MCF 10A (cell line): ENCODE measurements around the gene NRDE2. TPM values are rescaled to one million over a fixed set of nuclear protein-coding genes. Genes with fewer than 3 reads are reported as not detected.
A peak's percentile ranks its signal among the peaks of the same experiment; 100 is the strongest.

Source experiments
- BruUV-seq: library from RNA; stranded (reverse); fragments of 400-500 nt; replicated peaks from 2 replicates; lab custom pipeline; 2021; lab: Mats Ljungman, UMichigan
- CTCF ChIA-PET: fragments of 300-600 bp; sonication (Branson Sonifier 250); formaldehyde crosslinking; extraction: SDS; loops from one replicate; lab custom pipeline; 2021; ENCODE audit warnings: antibody characterized with exemption, inconsistent platforms; lab: Yijun Ruan, JAX
- POLR2A ChIA-PET: fragments of 300-600, 350-650 bp; sonication (Branson Sonifier 250); formaldehyde crosslinking; extraction: SDS; loops from one replicate; lab custom pipeline; 2020; ENCODE audit warnings: antibody characterized with exemption, inconsistent platforms; lab: Yijun Ruan, JAX
- DNase-seq: peaks from one replicate; pipeline ENCODE4 v3.0.0-alpha.2; 2018; ENCODE audit not compliant: unreplicated experiment
- H3K27ac Mint-ChIP-seq: one replicate; pipeline ENCODE4 v1.8.0; 2022; ENCODE audit warnings: mild to moderate bottlenecking, low read depth, mixed read lengths; ENCODE audit not compliant: unreplicated experiment
- H3K27me3 Mint-ChIP-seq: one replicate; pipeline ENCODE4 v1.8.0; 2022; ENCODE audit warnings: mixed read lengths; ENCODE audit not compliant: insufficient read depth, unreplicated experiment
- H3K36me3 Mint-ChIP-seq: one replicate; pipeline ENCODE4 v1.8.0; 2022; ENCODE audit warnings: mild to moderate bottlenecking, moderate library complexity, mixed read lengths; ENCODE audit not compliant: insufficient read depth, unreplicated experiment
- H3K4me1 Mint-ChIP-seq: one replicate; pipeline ENCODE4 v1.8.0; 2022; ENCODE audit warnings: mixed read lengths; ENCODE audit not compliant: insufficient read depth, unreplicated experiment
- H3K4me3 Mint-ChIP-seq: one replicate; pipeline ENCODE4 v1.8.0; 2022; ENCODE audit warnings: mild to moderate bottlenecking, moderate library complexity, mixed read lengths; ENCODE audit not compliant: unreplicated experiment
- H3K9me3 Mint-ChIP-seq: one replicate; pipeline ENCODE4 v1.8.0; 2022; ENCODE audit warnings: mixed read lengths; ENCODE audit not compliant: unreplicated experiment
- CTCF ChIP-seq: fragments of 200-600 bp; IDR thresholded peaks from one replicate; pipeline ENCODE4 v1.8.0; 2022; ENCODE audit warnings: antibody characterized with exemption, mild to moderate bottlenecking; ENCODE audit not compliant: unreplicated experiment
- intact Hi-C: fragments of 100-400 bp; cut with micrococcal nuclease; formaldehyde crosslinking; loops from 2 replicates; pipeline ENCODE4 v1.14.1; 2022
- total RNA-seq: library from RNA; stranded (reverse); gene quantifications from 2 replicates; pipeline ENCODE4 v1.2.3, GENCODE V29; 2022

Gene NRDE2
- total RNA-seq, 1 experiment from 2014 or later: 16.5 TPM

- TF ChIP-seq CTCF: no peak
- H3K4me3 Mint-ChIP-seq: no peak overlapping the region
- ChIA-PET POLR2A (interaction anchor here (0.6 kb wide), 1 partner anchor 319 kb away, joined by 3 read pairs; no protein-coding TSS in a partner anchor), CTCF (interaction anchor here (0.7 to 1.0 kb wide), 3 partner anchors 12 to 336 kb away, joined by 3 to 5 read pairs (median 3); no protein-coding TSS in a partner anchor)
- H3K4me1 Mint-ChIP-seq: no peaks in the 10 kb centered on the region
- no peaks in the 10 kb centered on the region for H3K9me3 Mint-ChIP-seq
- intact Hi-C loops: no loop called here
- H3K27ac Mint-ChIP-seq: no peak overlapping the region
- no TSS peak for BruUV-seq
- peaks cover 9% of the 10 kb centered on the region for H3K27me3 Mint-ChIP-seq
- no peak for DNase-seq
- no peaks in the 10 kb centered on the region for H3K36me3 Mint-ChIP-seq
These were observed 46.5 kb upstream of the NRDE2 start for GRCh38 chr14:90378249-90378648.

GRCh38 chr14:90375934-90376333, 44.2 kb upstream of the NRDE2 start:
- POLR2A ChIA-PET: no interaction called here
- H3K9me3 Mint-ChIP-seq: no peaks in the 10 kb centered on the region
- peaks cover 9% of the 10 kb centered on the region for H3K27me3 Mint-ChIP-seq
- H3K27ac Mint-ChIP-seq: no peak overlapping the region
- DNase-seq: no peak
- intact Hi-C loops: no loop called here
- H3K36me3 Mint-ChIP-seq: no peaks in the 10 kb centered on the region
- no peaks in the 10 kb centered on the region for H3K4me1 Mint-ChIP-seq
- CTCF ChIA-PET: no interaction called here
- no peak overlapping the region for H3K4me3 Mint-ChIP-seq
- BruUV-seq: no TSS peak
- TF ChIP-seq CTCF: no peak

DNA sequence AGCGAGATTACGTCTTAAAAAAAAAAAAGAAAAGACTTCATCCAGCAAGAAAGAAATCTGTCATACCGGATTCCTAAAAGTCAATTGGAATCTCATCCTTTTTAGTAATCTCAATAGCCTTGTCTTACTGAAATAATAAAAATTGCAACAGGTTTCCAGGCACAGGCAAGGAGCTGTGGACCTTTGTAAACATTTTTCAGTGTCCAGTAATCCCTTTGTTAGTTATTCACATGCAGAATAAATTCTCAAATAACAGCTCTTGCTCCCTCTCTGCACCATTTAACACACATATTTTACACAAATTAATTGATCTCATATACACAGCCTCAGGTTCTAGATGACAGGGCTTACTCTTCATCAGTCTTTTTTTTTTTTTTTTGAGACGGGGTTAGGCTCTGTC, 43.1 kb upstream of the NRDE2 start:
- CTCF ChIA-PET: interaction anchor here (1.6 kb wide), 1 partner anchor 322 kb away, joined by 5 read pairs; no protein-coding TSS in a partner anchor
- H3K4me1 Mint-ChIP-seq: no peaks in the 10 kb centered on the region
- H3K9me3 Mint-ChIP-seq: no peaks in the 10 kb centered on the region
- no peak overlapping the region for H3K27ac Mint-ChIP-seq
- no TSS peak for BruUV-seq
- TF ChIP-seq CTCF: no peak
- POLR2A ChIA-PET: interaction anchor here (0.9 kb wide), 1 partner anchor 22 kb away, joined by 3 read pairs; no protein-coding TSS in a partner anchor
- intact Hi-C loops: no loop called here
- no peak for DNase-seq
- no peaks in the 10 kb centered on the region for H3K27me3 Mint-ChIP-seq
- H3K36me3 Mint-ChIP-seq: no peaks in the 10 kb centered on the region
- H3K4me3 Mint-ChIP-seq: no peak overlapping the region

DNA sequence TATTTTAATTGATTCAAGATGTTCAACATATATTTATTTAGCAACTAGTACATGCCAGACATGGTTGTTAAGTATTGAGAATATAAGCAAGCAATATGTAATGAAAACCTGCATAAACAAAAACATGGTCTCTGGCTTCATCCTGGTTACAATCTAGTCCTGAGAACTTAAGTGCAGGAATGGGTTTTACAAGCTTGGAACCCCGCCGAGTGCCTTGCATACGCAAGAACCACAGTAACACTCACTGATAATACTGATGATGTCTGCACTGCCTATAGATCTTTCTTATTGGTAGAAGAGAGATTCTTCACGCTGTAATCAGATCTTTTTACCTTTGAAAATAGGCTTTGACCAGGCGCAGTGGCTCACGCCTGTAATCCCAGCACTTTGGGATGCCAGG, 42.1 kb upstream of the NRDE2 start:
- no peaks in the 10 kb centered on the region for H3K4me1 Mint-ChIP-seq
- DNase-seq: peak; percentile 24
- H3K9me3 Mint-ChIP-seq: no peaks in the 10 kb centered on the region
- POLR2A ChIA-PET: no interaction called here
- no peak overlapping the region for H3K27ac Mint-ChIP-seq
- intact Hi-C loops: no loop called here
- H3K36me3 Mint-ChIP-seq: no peaks in the 10 kb centered on the region
- TF ChIP-seq CTCF: no peak
- no peaks in the 10 kb centered on the region for H3K27me3 Mint-ChIP-seq
- no TSS peak for BruUV-seq
- no peak overlapping the region for H3K4me3 Mint-ChIP-seq
- CTCF ChIA-PET: interaction anchor here (1.6 kb wide), 1 partner anchor 323 kb away, joined by 5 read pairs; no protein-coding TSS in a partner anchor
